Measurements from ENCODE around the gene EMC7. TPM values are rescaled to one million over a fixed set of nuclear protein-coding genes. Genes with fewer than 3 reads are reported as not detected.
A peak's percentile ranks its signal among the peaks of the same experiment; 100 is the strongest.

The EMC7 gene
- total RNA-seq, 1 experiment from 2014 or later, result 32.1 TPM

DNA sequence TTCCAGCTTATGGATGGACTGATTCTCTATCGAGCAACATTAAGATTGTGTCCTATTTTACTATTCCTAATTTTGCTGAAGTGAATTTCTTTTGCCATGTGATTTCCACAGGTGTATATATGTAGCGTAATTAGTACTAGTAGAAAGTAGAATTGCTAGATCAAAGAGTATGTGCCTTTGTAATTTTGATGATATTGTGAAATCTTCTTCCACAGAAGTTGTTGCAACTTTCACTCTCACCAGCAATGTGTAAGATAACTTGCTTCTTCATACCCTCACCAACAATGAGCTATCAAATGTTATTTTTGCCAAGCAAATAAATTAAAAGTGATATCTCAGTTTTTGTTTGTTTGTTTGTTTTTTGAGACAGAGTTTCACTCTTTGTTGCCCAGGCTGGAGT lies 5.7 kb upstream of the EMC7 start:
- Mint-ChIP-seq H3K27ac (no peak overlapping the region), H3K36me3 (peaks cover 5% of the 10 kb centered on the region), H3K9me3 (no peaks in the 10 kb centered on the region), H3K4me3 (no peak overlapping the region), H3K4me1 (peaks cover 11% of the 10 kb centered on the region), H3K27me3 (ENCODE audit: low read depth) (no peaks in the 10 kb centered on the region)
- ChIA-PET POLR2A (interaction anchor here (0.6 to 0.7 kb wide), 2 partner anchors 11 to 251 kb away, joined by 3 read pairs; no protein-coding TSS in a partner anchor), CTCF (interaction anchor here (0.5 to 5.6 kb wide), 3 partner anchors 85 to 106 kb away, joined by 3 to 70 read pairs (median 4); partner anchors contain the start of gene KATNBL1)
- no peak for ATAC-seq
- DNase-seq (ENCODE audit: low spot score), result no peak
- no peak for TF ChIP-seq RELA (CRISPR knock-in tag; IDR thresholded peaks at IDR 0.05; ENCODE audit: borderline replicate concordance)
- TF ChIP-seq, protein P1, sequence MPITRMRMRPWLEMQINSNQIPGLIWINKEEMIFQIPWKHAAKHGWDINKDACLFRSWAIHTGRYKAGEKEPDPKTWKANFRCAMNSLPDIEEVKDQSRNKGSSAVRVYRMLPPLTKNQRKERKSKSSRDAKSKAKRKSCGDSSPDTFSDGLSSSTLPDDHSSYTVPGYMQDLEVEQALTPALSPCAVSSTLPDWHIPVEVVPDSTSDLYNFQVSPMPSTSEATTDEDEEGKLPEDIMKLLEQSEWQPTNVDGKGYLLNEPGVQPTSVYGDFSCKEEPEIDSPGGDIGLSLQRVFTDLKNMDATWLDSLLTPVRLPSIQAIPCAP (CRISPR knock-in tag; IDR thresholded peaks at IDR 0.05), result no peak

DNA sequence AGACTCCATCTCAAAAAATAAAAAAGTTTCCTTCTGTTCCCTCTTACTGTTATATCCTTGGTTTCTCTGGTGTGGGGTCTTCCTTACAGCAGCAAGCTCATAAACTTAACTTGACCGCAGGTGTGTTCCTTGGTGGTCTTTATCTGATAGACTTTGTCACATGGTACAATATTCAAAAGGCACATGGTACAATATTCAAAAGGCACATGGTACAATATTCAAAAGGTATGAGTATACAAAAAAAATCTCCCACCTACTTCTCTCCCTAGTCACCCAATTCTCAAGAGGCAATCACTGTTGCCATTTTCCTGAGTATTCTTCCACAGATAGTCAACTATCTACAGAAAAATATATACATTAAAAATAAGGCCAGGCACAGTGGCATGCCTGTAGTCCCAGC lies 4.8 kb upstream of the EMC7 start:
- H3K27me3 Mint-ChIP-seq (ENCODE audit: low read depth), result no peaks in the 10 kb centered on the region
- peaks cover 5% of the 10 kb centered on the region for H3K36me3 Mint-ChIP-seq
- ChIA-PET CTCF (interaction anchor here (0.5 kb wide), 1 partner anchor 86 kb away, joined by 4 read pairs; no protein-coding TSS in a partner anchor), POLR2A (no interaction called here)
- no peak overlapping the region for H3K4me3 Mint-ChIP-seq
- H3K27ac Mint-ChIP-seq, result no peak overlapping the region
- no peaks in the 10 kb centered on the region for H3K9me3 Mint-ChIP-seq
- peaks cover 11% of the 10 kb centered on the region for H3K4me1 Mint-ChIP-seq
- DNase-seq (ENCODE audit: low spot score) (no peak), ATAC-seq (no peak)
- no peak for TF ChIP-seq OVOL2 (CRISPR knock-in tag; IDR thresholded peaks at IDR 0.05; ENCODE audit: borderline replicate concordance)
- TF ChIP-seq, protein P1 (CRISPR knock-in tag; IDR thresholded peaks at IDR 0.05), result no peak
- TF ChIP-seq, protein P2, sequence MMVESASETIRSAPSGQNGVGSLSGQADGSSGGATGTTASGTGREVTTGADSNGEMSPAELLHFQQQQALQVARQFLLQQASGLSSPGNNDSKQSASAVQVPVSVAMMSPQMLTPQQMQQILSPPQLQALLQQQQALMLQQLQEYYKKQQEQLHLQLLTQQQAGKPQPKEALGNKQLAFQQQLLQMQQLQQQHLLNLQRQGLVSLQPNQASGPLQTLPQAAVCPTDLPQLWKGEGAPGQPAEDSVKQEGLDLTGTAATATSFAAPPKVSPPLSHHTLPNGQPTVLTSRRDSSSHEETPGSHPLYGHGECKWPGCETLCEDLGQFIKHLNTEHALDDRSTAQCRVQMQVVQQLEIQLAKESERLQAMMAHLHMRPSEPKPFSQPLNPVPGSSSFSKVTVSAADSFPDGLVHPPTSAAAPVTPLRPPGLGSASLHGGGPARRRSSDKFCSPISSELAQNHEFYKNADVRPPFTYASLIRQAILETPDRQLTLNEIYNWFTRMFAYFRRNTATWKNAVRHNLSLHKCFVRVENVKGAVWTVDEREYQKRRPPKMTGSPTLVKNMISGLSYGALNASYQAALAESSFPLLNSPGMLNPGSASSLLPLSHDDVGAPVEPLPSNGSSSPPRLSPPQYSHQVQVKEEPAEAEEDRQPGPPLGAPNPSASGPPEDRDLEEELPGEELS (CRISPR knock-in tag; IDR thresholded peaks at IDR 0.05), result no peak
- TF ChIP-seq, protein P3, sequence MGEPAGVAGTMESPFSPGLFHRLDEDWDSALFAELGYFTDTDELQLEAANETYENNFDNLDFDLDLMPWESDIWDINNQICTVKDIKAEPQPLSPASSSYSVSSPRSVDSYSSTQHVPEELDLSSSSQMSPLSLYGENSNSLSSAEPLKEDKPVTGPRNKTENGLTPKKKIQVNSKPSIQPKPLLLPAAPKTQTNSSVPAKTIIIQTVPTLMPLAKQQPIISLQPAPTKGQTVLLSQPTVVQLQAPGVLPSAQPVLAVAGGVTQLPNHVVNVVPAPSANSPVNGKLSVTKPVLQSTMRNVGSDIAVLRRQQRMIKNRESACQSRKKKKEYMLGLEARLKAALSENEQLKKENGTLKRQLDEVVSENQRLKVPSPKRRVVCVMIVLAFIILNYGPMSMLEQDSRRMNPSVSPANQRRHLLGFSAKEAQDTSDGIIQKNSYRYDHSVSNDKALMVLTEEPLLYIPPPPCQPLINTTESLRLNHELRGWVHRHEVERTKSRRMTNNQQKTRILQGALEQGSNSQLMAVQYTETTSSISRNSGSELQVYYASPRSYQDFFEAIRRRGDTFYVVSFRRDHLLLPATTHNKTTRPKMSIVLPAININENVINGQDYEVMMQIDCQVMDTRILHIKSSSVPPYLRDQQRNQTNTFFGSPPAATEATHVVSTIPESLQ (CRISPR knock-in tag; IDR thresholded peaks at IDR 0.05), result no peak
- no peak for TF ChIP-seq RELA (CRISPR knock-in tag; IDR thresholded peaks at IDR 0.05; ENCODE audit: borderline replicate concordance)

DNA sequence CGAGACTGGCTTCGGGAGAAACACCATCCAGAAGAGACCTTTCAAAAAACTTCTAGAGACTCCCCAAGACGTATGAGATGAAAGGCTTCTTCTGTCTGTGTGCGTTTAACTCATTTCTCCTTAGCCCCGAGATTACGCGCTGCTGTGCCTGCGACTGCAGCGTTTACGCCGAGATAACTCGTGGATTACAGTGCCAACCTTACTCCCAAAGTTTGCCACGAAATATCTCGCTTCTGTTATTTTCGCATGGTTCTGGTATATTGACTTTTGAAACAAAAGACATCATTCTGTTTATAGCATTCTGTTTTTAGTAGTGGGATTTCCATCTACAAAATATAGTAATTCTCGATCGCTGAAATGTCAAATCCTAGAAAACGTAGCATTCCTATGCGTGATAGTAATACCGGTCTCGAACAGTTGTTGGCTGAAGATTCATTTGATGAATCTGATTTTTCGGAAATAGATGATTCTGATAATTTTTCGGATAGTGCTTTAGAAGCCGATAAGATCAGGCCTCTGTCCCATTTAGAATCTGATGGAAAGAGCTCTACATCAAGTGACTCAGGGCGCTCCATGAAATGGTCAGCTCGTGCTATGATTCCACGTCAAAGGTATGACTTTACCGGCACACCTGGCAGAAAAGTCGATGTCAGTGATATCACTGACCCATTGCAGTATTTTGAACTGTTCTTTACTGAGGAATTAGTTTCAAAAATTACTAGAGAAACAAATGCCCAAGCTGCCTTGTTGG lies 688 bp upstream of the EMC7 start:
- no peaks in the 10 kb centered on the region for H3K9me3 Mint-ChIP-seq
- peaks cover 11% of the 10 kb centered on the region for H3K4me1 Mint-ChIP-seq
- CTCF ChIA-PET, result interaction anchor here (1.1 to 1.5 kb wide), 3 partner anchors 8 to 122 kb away, joined by 3 to 15 read pairs (median 10); partner anchors contain the start of genes EMC4 and KATNBL1
- TF ChIP-seq FOXP1 (CRISPR knock-in tag; IDR thresholded peaks at IDR 0.05; ENCODE audit: borderline replicate concordance) (no peak), GABPB1 (CRISPR knock-in tag; IDR thresholded peaks at IDR 0.05) (no peak), NFE2L1 (CRISPR knock-in tag; IDR thresholded peaks at IDR 0.05) (no peak), NFYB (CRISPR knock-in tag; conservative IDR thresholded peaks at IDR 0.05; ENCODE audit: low read depth) (peak; percentile 16; the same call in 1 of the 2 replicates)
- TF ChIP-seq, protein P4, sequence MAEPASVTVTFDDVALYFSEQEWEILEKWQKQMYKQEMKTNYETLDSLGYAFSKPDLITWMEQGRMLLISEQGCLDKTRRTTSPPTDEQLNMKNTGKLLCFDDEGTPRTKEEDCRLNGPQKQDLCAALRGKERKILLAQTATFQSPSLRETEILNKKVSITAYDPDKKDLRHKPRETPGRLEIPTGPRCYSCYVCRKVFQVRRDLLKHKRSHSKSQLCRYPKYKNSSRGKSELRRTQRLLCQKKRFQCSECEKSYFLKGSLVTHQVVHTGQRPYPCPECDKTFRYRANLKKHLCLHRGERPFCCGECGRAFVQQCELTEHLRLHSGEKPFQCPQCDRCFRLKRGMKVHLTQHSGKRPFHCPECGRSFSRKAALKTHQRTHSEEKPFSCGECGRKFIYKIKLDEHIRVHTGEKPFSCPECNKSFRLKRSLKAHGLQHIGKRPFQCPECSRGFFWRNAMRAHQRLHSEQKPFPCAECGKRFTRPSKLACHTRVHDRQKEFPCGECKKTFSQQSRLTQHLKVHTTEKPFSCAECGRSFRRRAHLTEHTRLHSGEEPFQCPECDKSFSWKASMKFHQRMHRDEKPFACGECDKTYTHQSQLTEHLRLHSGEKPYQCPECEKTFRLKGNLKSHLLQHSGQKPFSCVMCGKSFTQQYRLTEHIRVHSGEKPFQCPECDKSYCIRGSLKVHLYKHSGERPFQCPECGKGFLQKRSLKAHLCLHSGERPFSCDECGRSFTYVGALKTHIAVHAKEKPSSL (CRISPR knock-in tag; conservative IDR thresholded peaks at IDR 0.05), result no peak
- TF ChIP-seq, protein P1 (CRISPR knock-in tag; IDR thresholded peaks at IDR 0.05), result no peak
- ATAC-seq, result peak; percentile 27
- no peak for DNase-seq (ENCODE audit: low spot score)
- POLR2A ChIA-PET, result interaction anchor here (0.7 to 1.2 kb wide), 5 partner anchors 8 to 265 kb away, joined by 3 read pairs; partner anchors contain the start of genes KATNBL1, LPCAT4, NOP10 and NUTM1
- peak overlapping the region; percentile 95 for H3K27ac Mint-ChIP-seq
- no peaks in the 10 kb centered on the region for H3K27me3 Mint-ChIP-seq (ENCODE audit: low read depth)
- peaks cover 5% of the 10 kb centered on the region for H3K36me3 Mint-ChIP-seq
- H3K4me3 Mint-ChIP-seq, result peak overlapping the region; percentile 99

Data from WTC11 (cell line).